WTC11 (cell line): Measurements from ENCODE around the gene PRTN3. TPM values are rescaled to one million over a fixed set of nuclear protein-coding genes. Genes with fewer than 3 reads are reported as not detected.
"Not testable (repeated sequence)": the region's sequence is repeated elsewhere in the genome, so short reads cannot be mapped to it uniquely, and the experiment has no call there.

Experiments used
- ATAC-seq: fragments of 200-7000 bp; cut with Tn5 transposase; 2 replicates; pipeline ENCODE4 v1.10.0; 2021; ENCODE audit warnings: mild to moderate bottlenecking, moderate library complexity
- CTCF ChIA-PET: fragments of 300-600 bp; sonication (Branson Sonifier 250); formaldehyde crosslinking; loops from one replicate; lab custom pipeline; 2021; ENCODE audit warnings: antibody characterized with exemption; lab: Charles Lee
- POLR2A ChIA-PET: fragments of 350-600 bp; sonication (Branson Sonifier 250); formaldehyde crosslinking; loops from one replicate; lab custom pipeline; 2021; ENCODE audit warnings: antibody characterized with exemption; lab: Charles Lee
- DNase-seq: peaks from one replicate; pipeline ENCODE4 v3.0.0; 2021; ENCODE audit warnings: low spot score
- H3K27ac Mint-ChIP-seq: 2 replicates; pipeline ENCODE4 v1.8.0; 2021; ENCODE audit warnings: mixed read lengths
- H3K27me3 Mint-ChIP-seq: 2 replicates; pipeline ENCODE4 v1.8.0; 2021; ENCODE audit warnings: low read depth, mild to moderate bottlenecking, moderate library complexity, mixed read lengths
- H3K36me3 Mint-ChIP-seq: 2 replicates; pipeline ENCODE4 v1.8.0; 2021; ENCODE audit warnings: mixed read lengths
- H3K4me1 Mint-ChIP-seq: 2 replicates; pipeline ENCODE4 v1.8.0; 2022; ENCODE audit warnings: mixed read lengths
- H3K4me3 Mint-ChIP-seq: 2 replicates; pipeline ENCODE4 v1.8.0; 2021; ENCODE audit warnings: mild to moderate bottlenecking, moderate library complexity, mixed read lengths
- H3K9me3 Mint-ChIP-seq: 2 replicates; pipeline ENCODE4 v1.8.0; 2021; ENCODE audit warnings: mixed read lengths
- CDX4 ChIP-seq: fragments of 250-450 bp; sonication (Bioruptor Pico); IDR thresholded peaks from 2 replicates; pipeline ENCODE4 v1.9.0; 2021; ENCODE audit warnings: moderate library complexity, mild to moderate bottlenecking, inconsistent platforms, borderline replicate concordance
- GTF2I ChIP-seq: fragments of 250-450 bp; sonication (Bioruptor Pico); conservative IDR thresholded peaks from 2 replicates; pipeline ENCODE4 v1.4.0; 2021; ENCODE audit warnings: mild to moderate bottlenecking
- MYBL2 ChIP-seq: sonication (generic); formaldehyde crosslinking; IDR thresholded peaks from 2 replicates; pipeline ENCODE4 v1.8.1; 2023; ENCODE audit warnings: mild to moderate bottlenecking, moderate library complexity, missing genetic modification reagents
- NFE2L1 ChIP-seq: sonication (generic); formaldehyde crosslinking; IDR thresholded peaks from 2 replicates; pipeline ENCODE4 v1.8.1; 2023; ENCODE audit warnings: missing genetic modification reagents
- OVOL2 ChIP-seq: fragments of 250-450 bp; sonication (Bioruptor Pico); IDR thresholded peaks from 2 replicates; pipeline ENCODE4 v1.9.0; 2021; ENCODE audit warnings: mild to moderate bottlenecking, borderline replicate concordance
- SOX15 ChIP-seq: fragments of 250-450 bp; sonication (Bioruptor Pico); IDR thresholded peaks from 2 replicates; pipeline ENCODE4 v1.9.0; 2021; ENCODE audit warnings: mild to moderate bottlenecking
- SP1 ChIP-seq: sonication (generic); formaldehyde crosslinking; conservative IDR thresholded peaks from 2 replicates; pipeline ENCODE4 v1.8.1; 2022; ENCODE audit warnings: missing genetic modification reagents
- STAT6 ChIP-seq: sonication (generic); formaldehyde crosslinking; conservative IDR thresholded peaks from 2 replicates; pipeline ENCODE4 v1.8.1; 2023; ENCODE audit warnings: mild to moderate bottlenecking, low read depth, missing genetic modification reagents, moderate library complexity
- TCF7 ChIP-seq: sonication (generic); formaldehyde crosslinking; IDR thresholded peaks from 2 replicates; pipeline ENCODE4 v1.8.0; 2022; ENCODE audit warnings: mild to moderate bottlenecking, low read depth, missing genetic modification reagents, moderate library complexity
- TEAD4 ChIP-seq: sonication (generic); formaldehyde crosslinking; IDR thresholded peaks from 2 replicates; pipeline ENCODE4 v1.8.0; 2022; ENCODE audit warnings: mild to moderate bottlenecking, missing genetic modification reagents
- TP53 ChIP-seq: sonication (generic); formaldehyde crosslinking; IDR thresholded peaks from 2 replicates; pipeline ENCODE4 v1.8.1; 2023; ENCODE audit warnings: mild to moderate bottlenecking, missing genetic modification reagents
- ZNF121 ChIP-seq: sonication (generic); formaldehyde crosslinking; IDR thresholded peaks from 2 replicates; pipeline ENCODE4 v1.8.0; 2023; ENCODE audit warnings: missing genetic modification reagents
- ZNF138 ChIP-seq: sonication (generic); formaldehyde crosslinking; conservative IDR thresholded peaks from 2 replicates; pipeline ENCODE4 v1.8.1; 2022; ENCODE audit warnings: mild to moderate bottlenecking, moderate library complexity, missing genetic modification reagents
- ZNF219 ChIP-seq: sonication (generic); formaldehyde crosslinking; IDR thresholded peaks from 2 replicates; pipeline ENCODE4 v1.8.0; 2023; ENCODE audit warnings: missing genetic modification reagents, mild to moderate bottlenecking, borderline replicate concordance
- ZNF396 ChIP-seq: fragments of 250-450 bp; sonication (Bioruptor Pico); IDR thresholded peaks from 2 replicates; pipeline ENCODE4 v1.8.0; 2021; ENCODE audit warnings: mild to moderate bottlenecking, moderate library complexity, borderline replicate concordance
- total RNA-seq: library from RNA; stranded (reverse); gene quantifications from 3 replicates; pipeline ENCODE4 v1.2.3, GENCODE V29; 2021

PRTN3 gene
- total RNA-seq, 1 experiment from 2014 or later = 0.61 TPM

GRCh38 chr19:820212-820611, 20.6 kb upstream of the PRTN3 start:
- H3K4me3 Mint-ChIP-seq = peak overlapping the region; percentile 66
- H3K36me3 Mint-ChIP-seq, ATAC-seq, CTCF ChIA-PET, DNase-seq, POLR2A ChIA-PET, H3K9me3 Mint-ChIP-seq, H3K27ac Mint-ChIP-seq, H3K27me3 Mint-ChIP-seq, H3K4me1 Mint-ChIP-seq: not testable (repeated sequence)
- peak; percentile 78 for TF ChIP-seq ZNF121 (CRISPR knock-in tag)

- no peaks in the 10 kb centered on the region for H3K27me3 Mint-ChIP-seq
- TF ChIP-seq MYBL2 (CRISPR knock-in tag) (no peak), ZNF219 (CRISPR knock-in tag) (no peak), SOX15 (CRISPR knock-in tag) (no peak), STAT6 (CRISPR knock-in tag) (no peak), TEAD4 (CRISPR knock-in tag) (no peak), ZNF138 (CRISPR knock-in tag) (no peak), ZNF396 (CRISPR knock-in tag) (no peak), NFE2L1 (CRISPR knock-in tag) (no peak), OVOL2 (no peak), TCF7 (CRISPR knock-in tag) (no peak), GTF2I (CRISPR knock-in tag) (no peak)
- H3K4me3 Mint-ChIP-seq = peak overlapping the region; percentile 66
- ChIA-PET CTCF (no interaction called here), POLR2A (interaction anchor here (0.6 kb wide), 1 partner anchor 444 kb away, joined by 3 read pairs; no protein-coding TSS in a partner anchor)
- ATAC-seq (peak; percentile 24), DNase-seq (no peak)
- peaks cover 4% of the 10 kb centered on the region; the same call in 1 of the 2 replicates for H3K36me3 Mint-ChIP-seq
- H3K9me3 Mint-ChIP-seq = peaks cover 4% of the 10 kb centered on the region
- H3K27ac Mint-ChIP-seq = no peak overlapping the region
- H3K4me1 Mint-ChIP-seq = peaks cover 7% of the 10 kb centered on the region
Measured at GRCh38 chr19:821231-821824, 19.5 kb upstream of the PRTN3 start.

GRCh38 chr19:821825-822503, 18.8 kb upstream of the PRTN3 start, which contains the start of gene PLPPR3:
Gene PLPPR3 (minus strand): TSS chr19:821955. CDS start chr19:821559, 396 bp downstream.
- peak; percentile 63 for DNase-seq
- peak; percentile 71 for ATAC-seq
- CTCF ChIA-PET = interaction anchor here (0.6 kb wide), 1 partner anchor 80 kb away, joined by 3 read pairs; no protein-coding TSS in a partner anchor
- no peak for TF ChIP-seq TCF7 (CRISPR knock-in tag)
- TF ChIP-seq TP53 = no peak
- TF ChIP-seq SP1 (CRISPR knock-in tag) = peak; percentile 73
- no peak for TF ChIP-seq ZNF396 (CRISPR knock-in tag)
- TF ChIP-seq CDX4 = no peak
- no peak for TF ChIP-seq GTF2I (CRISPR knock-in tag)
- Mint-ChIP-seq H3K27me3 (no peaks in the 10 kb centered on the region), H3K36me3 (no peaks in the 10 kb centered on the region; the same call in 1 of the 2 replicates), H3K27ac (no peak within 1 kb of the TSS), H3K9me3 (no peaks in the 10 kb centered on the region), H3K4me1 (peaks cover 7% of the 10 kb centered on the region), H3K4me3 (peak within 1 kb of the TSS; percentile 66)
- POLR2A ChIA-PET = no interaction called here
